Measurements from ENCODE around the gene JPH2.
"Not testable (repeated sequence)": the region's sequence is repeated elsewhere in the genome, so short reads cannot be mapped to it uniquely, and the experiment has no call there.

The JPH2 gene

DNA sequence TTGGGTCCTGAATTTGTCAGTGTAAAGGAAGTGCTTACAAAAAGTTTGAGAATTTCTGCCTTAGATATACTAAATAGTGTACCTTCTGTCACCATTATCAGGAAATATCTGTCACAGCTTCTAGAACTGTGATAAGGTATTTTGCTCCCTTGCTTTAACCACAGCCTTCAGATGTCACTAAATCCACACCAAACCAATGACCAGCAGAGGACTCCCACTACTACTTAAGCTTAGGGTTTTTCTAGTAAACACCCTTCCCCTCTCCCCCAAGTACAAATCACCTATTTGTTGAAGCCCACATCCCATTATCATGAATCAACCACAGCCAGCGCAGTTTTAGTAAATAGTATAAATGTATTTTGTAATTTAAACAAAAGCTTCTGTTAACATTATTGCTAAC lies 8.6 kb upstream of the JPH2 start:
- DNase-seq (ENCODE audit: extremely low read depth, low read depth): no peak
- TF ChIP-seq, protein P1, sequence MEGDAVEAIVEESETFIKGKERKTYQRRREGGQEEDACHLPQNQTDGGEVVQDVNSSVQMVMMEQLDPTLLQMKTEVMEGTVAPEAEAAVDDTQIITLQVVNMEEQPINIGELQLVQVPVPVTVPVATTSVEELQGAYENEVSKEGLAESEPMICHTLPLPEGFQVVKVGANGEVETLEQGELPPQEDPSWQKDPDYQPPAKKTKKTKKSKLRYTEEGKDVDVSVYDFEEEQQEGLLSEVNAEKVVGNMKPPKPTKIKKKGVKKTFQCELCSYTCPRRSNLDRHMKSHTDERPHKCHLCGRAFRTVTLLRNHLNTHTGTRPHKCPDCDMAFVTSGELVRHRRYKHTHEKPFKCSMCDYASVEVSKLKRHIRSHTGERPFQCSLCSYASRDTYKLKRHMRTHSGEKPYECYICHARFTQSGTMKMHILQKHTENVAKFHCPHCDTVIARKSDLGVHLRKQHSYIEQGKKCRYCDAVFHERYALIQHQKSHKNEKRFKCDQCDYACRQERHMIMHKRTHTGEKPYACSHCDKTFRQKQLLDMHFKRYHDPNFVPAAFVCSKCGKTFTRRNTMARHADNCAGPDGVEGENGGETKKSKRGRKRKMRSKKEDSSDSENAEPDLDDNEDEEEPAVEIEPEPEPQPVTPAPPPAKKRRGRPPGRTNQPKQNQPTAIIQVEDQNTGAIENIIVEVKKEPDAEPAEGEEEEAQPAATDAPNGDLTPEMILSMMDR (IDR thresholded peaks at IDR 0.05; ENCODE audit: low read depth, low read length): no peak

DNA sequence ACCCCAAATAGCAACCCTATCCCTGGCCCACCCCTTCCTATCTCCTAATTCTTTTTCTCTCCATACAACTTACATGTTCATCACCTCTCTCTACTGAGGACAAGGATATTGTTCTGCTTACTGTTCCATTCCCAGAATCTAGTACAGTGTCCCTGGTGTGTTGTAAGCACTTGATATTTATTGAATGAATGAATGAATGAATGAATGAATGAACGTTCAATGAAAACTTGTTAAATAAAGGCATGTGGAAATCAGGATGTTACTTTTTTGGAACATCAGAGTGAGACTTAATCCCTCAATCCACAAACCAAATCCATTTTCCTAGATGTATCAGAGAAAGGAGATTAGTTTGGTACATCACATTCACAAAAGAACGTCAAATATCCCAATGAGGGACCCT lies 6.8 kb upstream of the JPH2 start:
- DNase-seq (ENCODE audit: extremely low read depth, low read depth): no peak
- TF ChIP-seq, protein P1 (IDR thresholded peaks at IDR 0.05; ENCODE audit: low read depth, low read length): no peak

DNA sequence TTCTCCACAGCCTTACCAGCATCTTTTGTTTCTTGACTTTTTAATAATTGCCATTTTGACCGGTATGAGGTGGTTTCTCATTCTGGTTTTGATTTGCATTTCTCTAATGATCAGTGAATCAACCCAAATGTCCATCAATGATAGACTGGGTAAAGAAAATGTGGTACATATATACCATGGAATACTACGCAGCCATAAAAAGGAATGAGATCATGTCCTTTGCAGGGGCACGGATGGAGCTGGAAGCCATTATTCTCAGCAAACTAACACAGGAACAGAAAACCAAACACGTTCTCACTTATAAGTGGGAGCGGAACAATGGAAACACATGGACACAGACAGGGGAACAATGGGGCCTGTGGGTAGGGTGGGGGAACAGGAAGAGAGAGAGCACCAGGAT lies 4.7 kb upstream of the JPH2 start:
- DNase-seq (ENCODE audit: extremely low read depth, low read depth): not testable (repeated sequence)

DNA sequence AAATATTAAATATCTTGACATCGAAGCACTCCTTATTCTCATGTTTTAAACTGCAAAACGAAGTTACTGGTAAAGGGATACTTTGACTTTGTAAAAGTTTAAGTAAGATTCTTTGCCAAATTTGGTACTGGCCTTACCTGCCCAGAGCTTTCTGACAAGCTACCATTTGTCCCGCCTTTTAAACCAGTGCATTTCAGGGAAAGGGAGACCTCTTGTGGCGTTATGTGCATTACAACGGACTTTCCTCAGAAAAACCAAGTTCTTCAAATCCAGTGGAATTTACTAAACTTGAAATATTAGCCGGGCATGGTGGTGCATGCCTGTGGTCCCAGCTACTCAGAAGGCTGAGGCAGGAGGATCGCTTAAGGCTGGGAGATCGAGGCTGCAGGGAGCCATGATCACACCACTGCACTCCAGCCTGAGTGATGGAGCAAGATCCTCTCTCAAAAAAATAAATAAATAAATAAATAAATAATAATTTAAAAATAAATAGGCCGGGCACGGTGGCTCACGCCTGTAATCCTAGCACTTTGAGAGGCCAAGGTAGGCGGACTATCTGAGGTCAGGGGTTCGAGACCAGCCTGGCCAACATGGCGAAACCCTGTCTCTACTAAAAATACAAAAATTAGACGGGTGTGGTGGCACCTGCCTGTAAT lies 3.3 kb upstream of the JPH2 start:
- TF ChIP-seq, protein P1 (IDR thresholded peaks at IDR 0.05; ENCODE audit: low read depth, low read length): peak; percentile 81
- peak; percentile 63 for DNase-seq (ENCODE audit: extremely low read depth, low read depth)

DNA sequence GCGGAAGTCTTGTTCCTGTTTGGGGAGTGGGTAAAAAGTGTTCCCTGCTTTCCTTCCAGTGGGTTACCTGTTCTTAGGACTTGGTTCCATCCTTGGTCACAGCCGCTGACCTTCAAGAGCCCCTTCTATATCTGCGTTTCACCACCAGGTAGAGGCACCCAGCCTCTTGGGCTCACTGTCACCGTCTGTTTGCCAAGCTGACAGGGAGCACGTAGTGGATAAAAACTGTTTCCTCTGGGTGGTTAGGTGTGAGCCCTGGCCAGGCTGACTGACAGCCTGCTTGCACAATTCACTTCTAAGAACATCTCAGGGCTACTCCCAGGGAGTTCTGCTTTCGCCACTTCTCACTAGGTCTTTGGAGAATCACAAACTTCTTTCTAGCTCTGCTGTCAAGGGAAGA lies 1.8 kb upstream of the JPH2 start:
- TF ChIP-seq, protein P1 (IDR thresholded peaks at IDR 0.05; ENCODE audit: low read depth, low read length): no peak
- DNase-seq (ENCODE audit: extremely low read depth, low read depth): no peak

DNA sequence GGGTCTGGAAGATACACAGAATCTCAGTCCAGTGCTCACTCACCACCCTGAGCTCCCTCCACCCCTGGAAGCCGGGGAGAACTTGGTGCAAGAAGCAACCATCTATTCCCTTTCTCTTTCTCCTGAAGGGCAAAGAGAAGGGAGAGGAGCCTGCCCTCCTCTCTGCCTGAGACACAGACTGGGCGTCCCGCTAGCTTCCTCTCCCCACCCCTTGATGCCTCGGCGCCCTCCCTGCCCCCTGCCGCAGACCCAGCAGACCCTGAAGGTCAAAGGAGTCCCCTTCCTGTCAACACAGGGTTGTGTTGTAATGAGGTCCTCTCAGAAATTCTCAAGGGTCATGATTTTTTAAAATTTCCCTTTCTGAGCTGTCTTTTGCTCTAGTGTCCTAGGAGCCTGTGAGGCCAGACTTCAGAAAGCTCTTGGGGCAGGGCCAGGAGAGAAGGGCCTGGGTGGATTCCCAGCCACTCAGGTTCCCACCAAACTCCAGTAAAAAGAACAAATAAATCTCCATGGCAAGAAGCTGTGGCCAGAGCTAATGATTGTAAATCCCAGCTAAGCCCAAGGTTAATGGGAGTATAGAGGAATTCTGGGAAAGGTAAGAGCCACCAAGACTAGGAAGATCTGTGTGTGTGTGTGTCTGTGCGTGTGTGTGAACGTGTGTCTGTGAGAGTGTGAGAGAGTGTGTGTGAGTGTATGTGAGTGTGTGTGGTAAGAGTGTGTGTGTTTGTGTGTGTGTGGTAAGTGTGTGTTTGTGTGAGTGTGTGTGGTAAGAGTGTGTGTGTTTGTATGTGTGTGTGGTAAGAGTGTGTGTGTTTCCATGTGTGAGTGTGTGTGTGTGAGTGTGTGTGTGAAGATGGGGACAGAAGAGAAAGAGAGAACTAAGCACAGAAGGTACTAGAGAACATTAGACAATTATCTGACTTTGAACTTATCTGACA lies 1.1 kb upstream of the JPH2 start:
- TF ChIP-seq, protein P1 (IDR thresholded peaks at IDR 0.05; ENCODE audit: low read depth, low read length): no peak

DNA sequence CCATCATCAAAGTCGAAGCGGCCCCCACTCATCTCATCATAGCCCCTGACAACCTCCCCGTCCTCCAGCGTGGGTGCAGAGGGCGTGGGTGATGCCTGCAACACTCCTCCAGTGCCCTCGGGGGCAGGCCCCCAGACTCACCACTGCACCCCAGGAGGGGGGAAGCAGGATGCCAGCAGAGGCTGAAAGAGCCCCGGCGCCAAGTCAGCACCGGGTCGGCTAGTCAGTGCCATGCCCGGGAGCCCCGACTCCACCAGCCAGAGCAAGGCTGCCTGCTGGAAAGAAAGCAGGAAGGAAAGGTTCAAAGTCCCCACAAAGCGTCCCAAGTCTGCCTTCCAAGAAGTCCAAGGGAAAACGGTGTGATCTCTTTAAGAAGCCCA lies 324 bp downstream of the JPH2 start:
- no peak for DNase-seq (ENCODE audit: extremely low read depth, low read depth)
- TF ChIP-seq, protein P1 (IDR thresholded peaks at IDR 0.05; ENCODE audit: low read depth, low read length): no peak

More for the DNA sequence above, 1.1 kb upstream of the JPH2 start:
- no peak for DNase-seq (ENCODE audit: extremely low read depth, low read depth)

Measured in AG09319 (cell line).